Testis (tissue), 2 donors: Measurements from ENCODE around the gene SEMA3C.

ENCODE experiments used
- CTCF ChIP-seq, 3 experiments: fragments of 450-650 bp in 2 of 3; fragments of 200-600 bp in 1 of 3; sonication (generic) in 1 of 3; IDR thresholded peaks; one replicate each; pipeline ENCODE4 v1.5.1; 2016 to 2019; ENCODE audit warnings: antibody characterized with exemption in 3 of 3, mild to moderate bottlenecking in 2 of 3, moderate library complexity in 1 of 3
- POLR2A ChIP-seq: fragments of 450-650 bp; IDR thresholded peaks from one replicate; pipeline ENCODE4 v1.6.1; 2017; ENCODE audit warnings: antibody characterized with exemption, mild to moderate bottlenecking, moderate library complexity

GRCh38 chr7:80851896-80852476 is 66.9 kb downstream of the SEMA3C start:
- no peak for TF ChIP-seq CTCF (IDR thresholded peaks at IDR 0.05)
- TF ChIP-seq POLR2A, result no peak
